Activated T-cell treated with anti-CD3 and anti-CD28 coated beads, Interleukin-2, amount 50 U/mL, for 1 hour (primary cell): Measurements from ENCODE around the gene TUBGCP4.

Experiments
- DNase-seq: peaks from one replicate; pipeline ENCODE4 v3.0.0-alpha.2; 2020

The TUBGCP4 gene

GRCh38 chr15:43406189-43406588 lies 35.3 kb downstream of the TUBGCP4 start:
- no peak for DNase-seq

- no peak for DNase-seq
Observed at GRCh38 chr15:43406808-43407207, 35.9 kb downstream of the TUBGCP4 start.

DNA sequence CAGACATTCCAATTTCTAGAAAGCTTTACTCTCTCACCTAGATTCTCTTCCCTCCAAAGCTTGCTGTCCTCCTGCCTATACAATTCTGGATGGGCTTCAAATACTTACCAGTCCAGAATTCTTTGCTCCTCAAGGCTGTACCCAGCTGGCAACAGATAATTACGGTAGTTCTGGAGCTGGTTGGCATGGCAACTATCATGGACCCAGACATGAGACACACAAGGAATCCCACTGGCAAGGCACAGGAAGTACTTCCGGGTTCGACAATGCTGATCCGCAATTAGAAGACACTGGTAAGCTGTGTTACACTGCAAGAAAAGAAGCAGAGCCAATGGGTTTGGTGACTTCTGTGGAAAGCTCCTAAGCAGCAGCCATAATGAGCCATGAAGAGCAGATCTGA lies 37.9 kb downstream of the TUBGCP4 start:
- no peak for DNase-seq

DNA sequence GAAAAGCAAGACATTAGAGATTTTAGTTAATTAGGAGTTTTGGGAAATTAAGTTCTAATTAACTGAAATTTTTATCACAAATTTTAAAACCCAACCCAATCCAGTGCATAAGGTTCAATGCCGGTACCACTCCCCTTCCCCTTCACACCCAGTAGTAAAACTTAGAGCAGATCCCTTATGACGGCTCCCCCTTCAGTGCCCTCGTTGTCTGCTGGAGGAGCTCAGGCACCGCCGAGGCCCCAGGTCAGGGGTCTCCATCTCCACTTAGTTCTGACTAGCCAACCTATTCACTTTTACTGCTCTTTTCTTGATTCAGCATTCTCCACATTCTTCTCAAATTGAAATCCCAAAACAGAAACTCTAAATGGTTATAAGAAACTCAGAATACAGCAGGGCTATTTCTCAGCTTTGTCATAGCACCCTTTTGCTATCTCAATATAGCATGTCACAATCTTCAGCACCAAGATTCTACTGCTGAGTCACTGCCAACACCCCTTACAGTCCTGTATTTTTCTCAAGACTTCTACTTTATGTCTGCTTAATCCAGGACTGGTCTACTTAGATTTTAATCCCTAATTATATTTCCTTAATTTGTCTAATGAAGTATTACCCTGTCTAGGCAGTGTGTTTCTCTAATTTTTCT lies 39.8 kb downstream of the TUBGCP4 start:
- no peak for DNase-seq

DNA sequence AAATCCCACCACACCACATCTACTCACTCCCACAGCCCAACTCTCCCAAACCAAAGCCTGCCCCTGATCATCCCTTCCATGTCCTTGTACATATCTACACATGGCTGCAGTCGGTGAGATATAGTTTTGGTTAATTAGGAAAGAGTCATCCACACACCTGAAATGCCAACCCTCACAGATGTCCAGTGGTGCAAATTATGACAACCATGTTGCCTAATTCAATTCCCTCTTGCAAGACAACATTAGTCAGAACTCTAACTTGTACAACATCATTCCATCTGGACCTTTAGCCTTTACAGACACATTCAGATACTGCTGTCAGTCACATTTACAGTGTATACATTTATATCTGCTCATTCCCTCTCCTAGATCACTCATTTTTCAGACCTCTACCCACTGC lies 41.2 kb downstream of the TUBGCP4 start:
- DNase-seq, result no peak

DNA sequence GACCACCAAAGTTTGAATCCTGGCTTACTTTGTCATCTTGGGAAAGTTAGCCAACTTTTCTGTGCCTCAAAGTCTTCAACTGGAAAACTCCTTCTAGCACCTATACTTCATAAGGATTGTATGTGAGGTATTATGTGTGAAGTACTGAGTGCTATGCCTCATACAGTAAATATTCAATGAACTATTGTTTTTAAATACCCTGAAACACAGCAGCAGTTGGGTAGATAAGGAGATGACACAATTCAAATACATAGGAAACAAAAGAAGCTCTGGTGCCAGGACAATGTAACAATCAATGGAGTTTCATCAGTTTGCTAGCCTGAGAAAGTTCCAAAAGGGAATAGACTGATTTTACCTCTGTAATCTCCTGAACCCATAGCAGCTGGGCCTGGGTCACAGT lies 43.3 kb downstream of the TUBGCP4 start:
- no peak for DNase-seq

DNA sequence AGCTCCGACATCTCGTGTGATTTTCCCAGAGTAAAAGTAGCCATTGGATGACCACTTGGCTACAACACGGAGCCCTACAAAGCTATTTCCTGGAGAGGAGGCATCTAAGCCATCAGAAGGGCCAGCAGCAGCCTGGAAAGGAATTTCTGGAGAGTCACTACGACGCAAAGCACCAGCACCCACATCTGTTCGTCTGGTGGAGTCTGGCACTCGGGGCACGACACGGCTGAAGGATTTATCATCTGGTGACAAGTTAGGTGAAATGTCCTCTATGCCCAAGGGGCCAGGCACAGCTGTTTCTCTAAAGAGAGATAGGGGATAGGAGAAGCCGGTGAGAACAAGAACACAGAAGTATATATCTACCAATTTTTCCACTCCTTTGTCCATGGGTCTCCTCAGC lies 49.5 kb downstream of the TUBGCP4 start:
- no peak for DNase-seq

GRCh38 chr15:43420876-43421275 lies 50.0 kb downstream of the TUBGCP4 start:
- no peak for DNase-seq

GRCh38 chr15:43423793-43424192 lies 52.9 kb downstream of the TUBGCP4 start:
- no peak for DNase-seq

GRCh38 chr15:43429687-43430086 lies 58.8 kb downstream of the TUBGCP4 start:
- DNase-seq, result no peak

GRCh38 chr15:43433165-43433564 lies 62.3 kb downstream of the TUBGCP4 start:
- no peak for DNase-seq

DNA sequence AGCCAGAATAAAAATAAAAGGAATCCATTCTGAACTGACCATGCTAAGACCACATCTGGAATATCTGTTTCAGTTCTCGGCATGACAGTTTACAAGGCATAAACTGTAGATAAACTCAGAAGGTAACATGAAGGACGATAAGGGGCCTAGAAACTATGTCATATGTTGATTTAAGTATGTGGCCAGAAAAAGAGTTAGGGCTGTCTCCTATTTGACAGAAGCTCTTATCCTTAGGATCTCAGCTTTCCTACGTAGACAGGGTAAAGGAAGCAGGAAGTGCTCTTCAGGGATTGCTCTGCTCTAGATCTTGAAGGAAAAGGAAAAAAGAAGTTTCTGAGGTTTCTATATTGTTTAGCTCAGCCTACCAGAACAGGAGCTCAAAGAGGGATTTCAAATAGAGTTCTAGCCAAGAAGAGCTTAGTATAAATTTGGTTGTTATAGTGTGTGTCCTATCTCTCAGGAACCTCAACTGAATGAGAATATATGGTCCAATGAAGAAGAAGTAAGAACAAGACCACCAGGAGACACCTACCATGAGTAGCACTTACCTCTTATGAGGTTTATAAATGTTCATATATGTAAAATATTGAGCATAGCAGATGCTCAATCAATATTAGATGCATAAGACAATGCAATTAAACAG lies 62.9 kb downstream of the TUBGCP4 start:
- DNase-seq, result no peak

DNA sequence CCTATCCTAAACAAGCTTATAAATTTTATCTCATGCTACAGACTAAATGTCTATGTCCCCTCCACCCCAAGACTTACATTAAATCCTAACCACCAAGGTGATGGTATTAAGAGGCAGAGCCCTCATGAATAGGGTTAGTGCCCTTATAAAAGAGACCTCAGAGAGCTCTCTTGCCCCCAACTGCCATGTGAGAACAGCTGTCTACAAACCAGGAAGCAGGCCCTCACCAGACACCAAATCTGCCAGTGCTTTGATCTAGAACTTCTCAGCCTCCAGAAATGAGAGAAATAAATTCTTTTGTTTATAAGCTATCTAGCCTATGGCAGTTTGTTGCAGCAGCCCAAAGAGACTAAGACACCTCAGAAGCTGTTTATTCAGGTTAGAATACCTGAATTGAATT lies 63.5 kb downstream of the TUBGCP4 start:
- DNase-seq, result no peak

- no peak for DNase-seq
Observed at GRCh38 chr15:43436395-43436794, 65.5 kb downstream of the TUBGCP4 start.

- no peak for DNase-seq
Observed at GRCh38 chr15:43439268-43439667, 68.4 kb downstream of the TUBGCP4 start.

- no peak for DNase-seq
Observed at GRCh38 chr15:43440721-43441281, 69.9 kb downstream of the TUBGCP4 start.

DNA sequence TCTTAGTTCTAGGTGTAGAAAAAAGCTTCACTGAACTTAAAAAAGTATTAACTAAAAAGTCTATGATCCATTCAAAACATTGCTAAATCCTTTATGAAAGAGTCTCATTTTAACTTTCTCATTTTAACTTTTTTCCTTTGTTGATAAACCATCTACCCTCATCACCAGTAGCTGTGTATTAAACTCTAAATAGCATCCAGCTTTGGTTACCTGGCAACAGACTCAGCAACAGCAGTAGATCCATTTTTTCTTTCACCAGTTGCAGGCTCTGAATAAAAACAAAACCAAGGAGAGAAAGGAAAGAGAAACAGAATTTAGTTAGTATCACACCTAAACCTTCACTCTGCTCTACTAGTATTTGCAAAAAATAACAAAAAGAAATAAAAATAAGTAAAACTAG lies 70.4 kb downstream of the TUBGCP4 start:
- DNase-seq, result no peak

DNA sequence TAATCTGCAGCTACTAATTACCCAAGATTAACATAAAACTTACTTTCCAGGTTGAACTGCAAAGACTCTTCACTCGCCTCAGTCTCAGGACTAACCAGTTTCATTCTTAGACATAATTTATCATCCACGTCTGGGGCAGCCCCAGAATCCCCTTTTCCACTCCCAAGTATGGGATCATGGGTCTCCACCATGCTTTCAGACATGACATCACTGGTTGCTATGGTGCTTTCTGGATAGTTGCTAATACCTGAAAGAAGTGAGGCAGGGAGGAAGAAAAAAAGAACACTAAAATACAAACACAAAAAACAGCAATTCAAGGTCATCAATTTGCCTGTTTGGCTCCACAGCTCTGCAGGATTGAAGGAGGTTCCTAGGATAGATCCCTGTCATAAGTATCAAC lies 75.4 kb downstream of the TUBGCP4 start:
- DNase-seq, result no peak

DNA sequence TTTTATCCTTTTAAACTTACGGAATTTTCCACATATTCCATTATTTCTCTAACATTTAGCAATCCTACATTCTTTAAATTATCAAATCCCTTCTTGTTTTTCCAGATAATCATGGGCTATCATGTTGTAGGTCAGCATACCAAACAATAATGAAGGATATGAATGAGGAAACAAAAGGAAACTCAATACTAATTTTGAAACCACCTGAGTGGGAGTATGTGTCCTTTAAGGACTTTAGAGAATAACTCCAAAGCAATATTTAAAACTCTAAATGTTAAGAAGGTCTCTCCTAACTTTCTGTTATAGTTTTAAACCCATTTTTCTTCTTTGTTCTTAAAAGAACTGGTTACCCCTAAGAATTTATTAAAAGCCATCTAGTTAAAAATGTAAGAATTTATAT lies 79.1 kb downstream of the TUBGCP4 start:
- DNase-seq, result no peak
